K562 (cell line): ENCODE measurements around the gene DAPL1. TPM values are rescaled to one million over a fixed set of nuclear protein-coding genes. Genes with fewer than 3 reads are reported as not detected.

Experiments used
- ATAC-seq: fragments of 200-7000 bp; cut with Tn5 transposase; 3 replicates; pipeline ENCODE4 v1.9.1; 2020; ENCODE audit warnings: moderate library complexity
- BruUV-seq: library from RNA; stranded (reverse); fragments of 400-500 nt; replicated peaks from 2 replicates; lab custom pipeline; 2021; lab: Mats Ljungman, UMichigan
- CTCF ChIA-PET: fragments of 300-600 bp; formaldehyde crosslinking; extraction: SDS; loops from one replicate; lab custom pipeline; 2021; ENCODE audit warnings: low intra/inter-chr PET ratio; lab: Yijun Ruan, JAX
- POLR2A ChIA-PET: fragments of 300-600, 350-650 bp; sonication (Branson Sonifier 250); formaldehyde crosslinking; extraction: SDS; loops from one replicate; lab custom pipeline; 2021; ENCODE audit warnings: antibody characterized with exemption, inconsistent platforms; lab: Yijun Ruan, JAX
- DNase-seq, 4 experiments: peaks; one replicate each; pipeline versions ENCODE4 v3.0.0 to v3.0.0-alpha.2; 2011 to 2018; ENCODE audit warnings: low spot score in 3 of 4, mixed read lengths in 3 of 4; ENCODE audit errors: extremely low read depth in 1 of 4
- FAIRE-seq: peaks from 2 replicates; lab custom pipeline; 2011; peaks lifted over from hg19 to GRCh38; lab: Jason Lieb, UNC
- H2AFZ ChIP-seq: 2 replicates; pipeline ENCODE4 v1.6.0; 2011; ENCODE audit warnings: low read depth, low read length, control low read depth, inconsistent platforms
- H3K27ac ChIP-seq: fragments of 200-600 bp; 3 replicates; pipeline ENCODE4 v1.8.0; 2011; ENCODE audit warnings: low read depth, mild to moderate bottlenecking, control low read depth, inconsistent platforms, low read length, moderate library complexity, mixed read lengths; ENCODE audit errors: extremely low read depth
- H3K27me3 ChIP-seq, 2 experiments: fragments of 300-600 bp in 1 of 2; 2 replicates in 1 of 2; 3 replicates in 1 of 2; pipeline versions ENCODE4 v1.6.0 to v1.8.0; 2011; ENCODE audit warnings: inconsistent platforms in 2 of 2, low read length in 2 of 2, mild to moderate bottlenecking in 1 of 2, mixed read lengths in 1 of 2, moderate library complexity in 1 of 2; ENCODE audit not compliant: control insufficient read depth in 2 of 2, insufficient read depth in 2 of 2
- H3K36me3 ChIP-seq: fragments of 300-600 bp; 3 replicates; pipeline ENCODE4 v1.8.0; 2011; ENCODE audit warnings: mild to moderate bottlenecking, low read length, inconsistent platforms; ENCODE audit not compliant: control insufficient read depth, insufficient read depth
- H3K4me1 ChIP-seq, 2 experiments: fragments of 200-600 bp in 1 of 2; replicated peaks in 1 of 2; 2 replicates in 1 of 2; 3 replicates in 1 of 2; pipeline versions ENCODE4 v1.5.1 to v1.8.0; 2011; ENCODE audit warnings: inconsistent platforms in 2 of 2, low read length in 2 of 2, mild to moderate bottlenecking in 1 of 2, mixed read lengths in 1 of 2, moderate library complexity in 1 of 2; ENCODE audit not compliant: control insufficient read depth in 2 of 2, insufficient read depth in 2 of 2
- H3K4me2 ChIP-seq: 2 replicates; pipeline ENCODE4 v1.6.1; 2011; ENCODE audit warnings: low read length, control low read depth, inconsistent platforms, mixed read lengths; ENCODE audit not compliant: insufficient read depth
- H3K4me3 ChIP-seq: fragments of 200-600 bp; sonication (generic), shearing (Covaris generic); 2 replicates; pipeline ENCODE4 v1.5.1; 2016; ENCODE audit warnings: control low read depth, inconsistent platforms
- H3K79me2 ChIP-seq: fragments of 200-600 bp; 3 replicates; pipeline ENCODE4 v1.8.0; 2011; ENCODE audit warnings: low read length, inconsistent platforms; ENCODE audit not compliant: control insufficient read depth, insufficient read depth
- H3K9ac ChIP-seq, 2 experiments: 2 replicates each; pipeline versions ENCODE4 v1.6.0 to v1.6.1; 2011; ENCODE audit warnings: low read depth in 2 of 2, low read length in 2 of 2, control low read depth in 1 of 2, inconsistent platforms in 1 of 2, mild to moderate bottlenecking in 1 of 2, mixed read lengths in 1 of 2; ENCODE audit not compliant: insufficient read depth in 1 of 2
- H3K9me1 ChIP-seq: one replicate; pipeline ENCODE4 v1.6.0; 2011; ENCODE audit warnings: inconsistent platforms, mild to moderate bottlenecking, low read length, moderate library complexity; ENCODE audit not compliant: control insufficient read depth, insufficient read depth
- H3K9me3 ChIP-seq: replicated peaks from 2 replicates; pipeline ENCODE4 v1.5.1; 2011; ENCODE audit warnings: low read depth, low read length, inconsistent platforms; ENCODE audit not compliant: control insufficient read depth, insufficient read depth
- H4K20me1 ChIP-seq: replicated peaks from 2 replicates; pipeline ENCODE4 v1.6.1; 2011; ENCODE audit warnings: low read length, inconsistent platforms, mixed read lengths; ENCODE audit not compliant: control insufficient read depth, insufficient read depth
- BRF1 ChIP-seq: IDR thresholded peaks from 3 replicates; pipeline ENCODE4 v1.6.1; 2011; ENCODE audit warnings: borderline replicate concordance, mild to moderate bottlenecking; ENCODE audit not compliant: insufficient read length; ENCODE audit errors: extremely low read depth
- CC2D1A ChIP-seq: fragments of 450-650 bp; IDR thresholded peaks from 2 replicates; pipeline ENCODE4 v1.6.1; 2017; ENCODE audit warnings: mild to moderate bottlenecking
- ESRRA ChIP-seq: fragments of 450-650 bp; IDR thresholded peaks from 2 replicates; pipeline ENCODE4 v1.6.1; 2014; ENCODE audit warnings: low read depth, mild to moderate bottlenecking, moderate library complexity, borderline replicate concordance
- HDAC6 ChIP-seq: IDR thresholded peaks from 2 replicates; pipeline ENCODE4 v1.6.1; 2012; ENCODE audit warnings: low read depth, mild to moderate bottlenecking, control low read depth, inconsistent platforms, low read length, moderate library complexity
- MTF1 ChIP-seq: fragments of 250-450 bp; sonication (Bioruptor Pico); IDR thresholded peaks from 2 replicates; pipeline ENCODE4 v1.9.0; 2021; ENCODE audit warnings: moderate library complexity, mild to moderate bottlenecking, inconsistent platforms, borderline replicate concordance
- NFIX ChIP-seq: fragments of 250-450 bp; sonication (Bioruptor Pico); IDR thresholded peaks from 2 replicates; pipeline ENCODE4 v1.4.0; 2020; ENCODE audit warnings: low read depth, mild to moderate bottlenecking, moderate library complexity
- PRPF4 ChIP-seq: fragments of 200-400 bp; formaldehyde crosslinking; IDR thresholded peaks from one replicate; pipeline ENCODE4 v1.6.1; 2017; ENCODE audit warnings: low read length, low read depth, mild to moderate bottlenecking; ENCODE audit not compliant: insufficient read depth, poor library complexity, severe bottlenecking
- TAF7 ChIP-seq: fragments of 450-650 bp; IDR thresholded peaks from 2 replicates; pipeline ENCODE4 v1.6.1; 2016; ENCODE audit warnings: missing genetic modification characterization, missing compliant biosample characterization
- TFAM ChIP-seq: fragments of 250-450 bp; sonication (Bioruptor Pico); conservative IDR thresholded peaks from 2 replicates; pipeline ENCODE4 v1.5.0; 2021; ENCODE audit warnings: mild to moderate bottlenecking, moderate library complexity
- ZNF707 ChIP-seq: fragments of 250-450 bp; sonication (Bioruptor Pico); conservative IDR thresholded peaks from 2 replicates; pipeline ENCODE4 v1.8.0; 2022; ENCODE audit warnings: inconsistent platforms, mild to moderate bottlenecking, moderate library complexity
- ZNF717 ChIP-seq: fragments of 250-450 bp; sonication (Bioruptor Pico); IDR thresholded peaks from 2 replicates; pipeline ENCODE4 v1.5.0; 2021
- ZNF79 ChIP-seq: fragments of 250-450 bp; sonication (Bioruptor Pico); IDR thresholded peaks from 2 replicates; pipeline ENCODE4 v1.4.0; 2020; ENCODE audit warnings: low read depth, mild to moderate bottlenecking, moderate library complexity
- WGBS: fragments of 100-300 bp; shearing (Covaris generic); methylation state at CpG from one replicate; pipeline ENCODE4 v1.1.6; 2016; ENCODE audit warnings: low coverage, mixed read lengths; ENCODE audit not compliant: insufficient coverage; ENCODE audit errors: missing lambda C conversion rate; 5-methylcytosine and 5-hydroxymethylcytosine counted together
- in situ Hi-C: fragments of 300-500 bp; cut with MboI; formaldehyde crosslinking; loops from 4 replicates; pipeline ENCODE4 v1.15.0; 2018; ENCODE audit warnings: inconsistent platforms, mixed read lengths
- intact Hi-C: fragments of 100-400 bp; cut with micrococcal nuclease; formaldehyde crosslinking; loops from 2 replicates; pipeline ENCODE4 v1.14.2; 2022
- polyA plus RNA-seq, 8 experiments: library from polyadenylated mRNA; depleted of rRNA in 4 of 8; stranded (reverse) in 5 of 8; unstranded in 3 of 8; fragments of >200 nt; fragmentation: Nextera tagmentation in 2 of 8; fragmentation: Illumina TruSeq in 1 of 8; extraction: Ambion mirVana in 2 of 8; extraction: Trizol in 1 of 8; gene quantifications; 2 replicates each; pipeline versions ENCODE4 v1.2.1 to v1.2.3, GENCODE V29; 2011 to 2014; ENCODE audit warnings: inconsistent platforms in 1 of 8, missing spikeins in 1 of 8
- total RNA-seq, 7 experiments: library from RNA; depleted of rRNA in 6 of 7; stranded (reverse); fragments of >200 nt in 6 of 7; fragmentation: Illumina TruSeq in 2 of 7; extraction: Trizol in 2 of 7; gene quantifications; 2 replicates each; pipeline versions ENCODE4 v1.2.1 to v1.2.3, GENCODE V29; 2011 to 2021; ENCODE audit warnings: low replicate concordance in 1 of 7
- TF ChIP-seq, protein P1 (sequence below): sonication (generic); formaldehyde crosslinking; IDR thresholded peaks from 2 replicates; pipeline ENCODE4 v1.8.0; 2022; ENCODE audit warnings: missing genetic modification reagents, mild to moderate bottlenecking, moderate library complexity, borderline replicate concordance

Gene DAPL1
- total and polyA plus RNA-seq, 9 of the 15 experiments (the other 6 are each of a cell fraction or from before 2014, with no cell fraction given): not detected

DNA sequence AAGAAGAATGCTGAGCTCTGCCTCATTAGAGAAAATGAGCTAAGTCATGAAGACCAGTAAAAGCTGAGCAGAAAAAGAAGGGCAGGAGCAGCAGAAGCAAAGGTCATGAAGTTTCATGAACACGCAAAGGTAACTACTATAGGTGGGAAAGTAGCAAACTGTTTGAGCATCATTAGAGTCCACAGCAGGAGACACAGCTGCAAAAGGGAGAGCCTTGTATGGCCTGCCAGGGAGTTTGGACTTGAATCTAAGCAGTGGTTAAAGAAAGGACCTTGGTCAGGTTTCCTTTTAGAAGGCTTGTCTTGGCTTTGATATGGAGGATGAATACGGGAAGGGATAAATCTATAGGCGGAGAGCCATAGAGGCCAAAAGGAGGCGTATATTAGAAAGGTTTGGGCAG lies 34.0 kb downstream of the DAPL1 start:
- Histone ChIP-seq H3K4me2 (no peak overlapping the region), H3K36me3 (no peaks in the 10 kb centered on the region), H3K9ac (no peak overlapping the region), H2AFZ (no peak overlapping the region), H3K27me3 (peaks cover 16 to 21% of the 10 kb centered on the region in 2 experiments; a peak in 4 of 5 replicates), H4K20me1 (no peaks in the 10 kb centered on the region), H3K79me2 (no peaks in the 10 kb centered on the region), H3K9me1 (no peaks in the 10 kb centered on the region), H3K27ac (no peak overlapping the region), H3K4me1 (no peaks in the 10 kb centered on the region), H3K9me3 (no peaks in the 10 kb centered on the region)
- ATAC-seq (no peak), DNase-seq (no peak), FAIRE-seq (no peak)
- POLR2A ChIA-PET: no interaction called here
- BruUV-seq: no TSS peak
- WGBS: under 1% methylated on average over 4 of the region's 4 CpGs
- TF ChIP-seq NFIX: no peak
- TF ChIP-seq, all 486 proteins: peak for 0
- no peak overlapping the region for H3K4me3 ChIP-seq
- intact Hi-C loops (no loop called here), in situ Hi-C loops (no loop called here)
- CTCF ChIA-PET: no interaction called here

- Histone ChIP-seq H3K9me1 (no peaks in the 10 kb centered on the region), H4K20me1 (no peaks in the 10 kb centered on the region), H3K4me1 (no peaks in the 10 kb centered on the region), H3K4me3 (no peak overlapping the region), H3K27ac (no peak overlapping the region), H2AFZ (no peak overlapping the region), H3K79me2 (no peaks in the 10 kb centered on the region), H3K36me3 (no peaks in the 10 kb centered on the region), H3K4me2 (no peak overlapping the region), H3K9me3 (no peaks in the 10 kb centered on the region), H3K9ac (no peak overlapping the region), H3K27me3 (peaks cover 16 to 21% of the 10 kb centered on the region in 2 experiments; a peak in 4 of 5 replicates)
- BruUV-seq: no TSS peak
- intact Hi-C loops: no loop called here
- POLR2A ChIA-PET: interaction anchor here (0.6 kb wide), 2 partner anchors 25 to 1107 kb away, joined by 3 read pairs; no protein-coding TSS in a partner anchor
- ATAC-seq: no peak
- FAIRE-seq: no peak
- TF ChIP-seq ZNF707 (CRISPR knock-in tag) (no peak), HDAC6 (no peak), BRF1 (no peak), ESRRA (no peak), TAF7 (tag) (no peak), ZNF79 (CRISPR knock-in tag) (no peak), TFAM (CRISPR knock-in tag) (no peak), PRPF4 (no peak), MTF1 (no peak), CC2D1A (no peak), ZNF717 (CRISPR knock-in tag) (no peak)
- TF ChIP-seq, protein P1, sequence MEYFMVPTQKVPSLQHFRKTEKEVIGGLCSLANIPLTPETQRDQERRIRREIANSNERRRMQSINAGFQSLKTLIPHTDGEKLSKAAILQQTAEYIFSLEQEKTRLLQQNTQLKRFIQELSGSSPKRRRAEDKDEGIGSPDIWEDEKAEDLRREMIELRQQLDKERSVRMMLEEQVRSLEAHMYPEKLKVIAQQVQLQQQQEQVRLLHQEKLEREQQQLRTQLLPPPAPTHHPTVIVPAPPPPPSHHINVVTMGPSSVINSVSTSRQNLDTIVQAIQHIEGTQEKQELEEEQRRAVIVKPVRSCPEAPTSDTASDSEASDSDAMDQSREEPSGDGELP (CRISPR knock-in tag): no peak
- WGBS: 4% methylated on average over 4 of the region's 4 CpGs
- in situ Hi-C loops: no loop called here
- DNase-seq: no peak
- CTCF ChIA-PET: no interaction called here
Measured at GRCh38 chr2:158830201-158830600, 35.1 kb downstream of the DAPL1 start.
